SK-N-SH treated with all-trans-retinoic acid at 6 μM for 48 hours (cell line): ENCODE data around the gene SEMA3D.
A peak's percentile ranks its signal among the peaks of the same experiment; 100 is the strongest.

Source experiments
- ATAC-seq: fragments of 200-7000 bp; cut with Tn5 transposase; 3 replicates; pipeline ENCODE4 v1.9.1; 2020; ENCODE audit warnings: mild to moderate bottlenecking, moderate library complexity
- ARNTL ChIP-seq: fragments of 450-650 bp; formaldehyde crosslinking; IDR thresholded peaks from 2 replicates; pipeline ENCODE4 v1.5.0; 2020; ENCODE audit warnings: low read depth, mild to moderate bottlenecking, moderate library complexity, borderline replicate concordance
- BACH2 ChIP-seq: fragments of 250-450 bp; sonication (Bioruptor Pico); IDR thresholded peaks from 2 replicates; pipeline ENCODE4 v1.9.0; 2021; ENCODE audit warnings: mild to moderate bottlenecking, borderline replicate concordance
- CSDC2 ChIP-seq: fragments of 250-450 bp; sonication (Bioruptor Pico); IDR thresholded peaks from 2 replicates; pipeline ENCODE4 v1.5.0; 2020; ENCODE audit warnings: mild to moderate bottlenecking, moderate library complexity
- CSRNP3 ChIP-seq: fragments of 250-450 bp; sonication (Bioruptor Pico); IDR thresholded peaks from 2 replicates; pipeline ENCODE4 v1.5.1; 2021; ENCODE audit warnings: mild to moderate bottlenecking, moderate library complexity
- GLIS3 ChIP-seq: fragments of 250-450 bp; sonication (Bioruptor Pico); IDR thresholded peaks from 2 replicates; pipeline ENCODE4 v1.5.0; 2020; ENCODE audit warnings: mild to moderate bottlenecking, moderate library complexity
- ISL1 ChIP-seq: fragments of 250-450 bp; sonication (Bioruptor Pico); IDR thresholded peaks from 2 replicates; pipeline ENCODE4 v2.1.2; 2022; ENCODE audit warnings: mild to moderate bottlenecking, moderate library complexity
- OSR1 ChIP-seq: fragments of 250-450 bp; sonication (Bioruptor Pico); IDR thresholded peaks from 2 replicates; pipeline ENCODE4 v1.8.0; 2022; ENCODE audit warnings: moderate library complexity, mild to moderate bottlenecking, inconsistent platforms
- POU6F1 ChIP-seq: fragments of 250-450 bp; sonication (Bioruptor Pico); IDR thresholded peaks from 2 replicates; pipeline ENCODE4 v1.8.0; 2021; ENCODE audit warnings: low read depth, mild to moderate bottlenecking, moderate library complexity, borderline replicate concordance
- PPARA ChIP-seq: fragments of 250-450 bp; sonication (Bioruptor Pico); IDR thresholded peaks from 2 replicates; pipeline ENCODE4 v1.5.0; 2020; ENCODE audit warnings: mild to moderate bottlenecking, borderline replicate concordance
- RARB ChIP-seq: fragments of 250-450 bp; sonication (Bioruptor Pico); IDR thresholded peaks from 2 replicates; pipeline ENCODE4 v1.8.0; 2021; ENCODE audit warnings: mild to moderate bottlenecking, moderate library complexity
- SNAI2 ChIP-seq: fragments of 250-450 bp; sonication (Bioruptor Pico); IDR thresholded peaks from 2 replicates; pipeline ENCODE4 v1.5.0; 2020; ENCODE audit warnings: mild to moderate bottlenecking, moderate library complexity
- TCF4 ChIP-seq: fragments of 250-450 bp; sonication (Bioruptor Pico); IDR thresholded peaks from 2 replicates; pipeline ENCODE4 v1.8.0; 2021; ENCODE audit warnings: mild to moderate bottlenecking, moderate library complexity, borderline replicate concordance
- TOX ChIP-seq: fragments of 250-450 bp; sonication (Bioruptor Pico); IDR thresholded peaks from 2 replicates; pipeline ENCODE4 v1.8.0; 2021; ENCODE audit warnings: mild to moderate bottlenecking, moderate library complexity, borderline replicate concordance
- TSHZ2 ChIP-seq: fragments of 250-450 bp; sonication (Bioruptor Pico); IDR thresholded peaks from 2 replicates; pipeline ENCODE4 v1.5.0; 2020; ENCODE audit warnings: mild to moderate bottlenecking, moderate library complexity
- ZC3H10 ChIP-seq: fragments of 250-450 bp; sonication (Bioruptor Pico); IDR thresholded peaks from 2 replicates; pipeline ENCODE4 v1.5.1; 2021; ENCODE audit warnings: mild to moderate bottlenecking, moderate library complexity
- ZFP3 ChIP-seq: fragments of 250-450 bp; sonication (Bioruptor Pico); IDR thresholded peaks from 2 replicates; pipeline ENCODE4 v1.5.0; 2020; ENCODE audit warnings: mild to moderate bottlenecking, moderate library complexity
- ZFP30 ChIP-seq: fragments of 450-650 bp; formaldehyde crosslinking; IDR thresholded peaks from 2 replicates; pipeline ENCODE4 v1.5.0; 2022; ENCODE audit warnings: mild to moderate bottlenecking, moderate library complexity
- ZNF565 ChIP-seq: fragments of 450-650 bp; formaldehyde crosslinking; conservative IDR thresholded peaks from 2 replicates; pipeline ENCODE4 v1.5.0; 2020; ENCODE audit warnings: low read depth, mild to moderate bottlenecking, moderate library complexity
- ZNF70 ChIP-seq: fragments of 450-650 bp; formaldehyde crosslinking; IDR thresholded peaks from 2 replicates; pipeline ENCODE4 v1.5.0; 2020; ENCODE audit warnings: mild to moderate bottlenecking, moderate library complexity

SEMA3D gene

GRCh38 chr7:85011127-85011526 lies 175.7 kb downstream of the SEMA3D start (continued):
- no peak for TF ChIP-seq POU6F1 (CRISPR knock-in tag)
- no peak for TF ChIP-seq TCF4 (CRISPR knock-in tag)
- no peak for TF ChIP-seq ZNF565 (CRISPR knock-in tag)
- TF ChIP-seq ZFP3 (CRISPR knock-in tag), result no peak

DNA sequence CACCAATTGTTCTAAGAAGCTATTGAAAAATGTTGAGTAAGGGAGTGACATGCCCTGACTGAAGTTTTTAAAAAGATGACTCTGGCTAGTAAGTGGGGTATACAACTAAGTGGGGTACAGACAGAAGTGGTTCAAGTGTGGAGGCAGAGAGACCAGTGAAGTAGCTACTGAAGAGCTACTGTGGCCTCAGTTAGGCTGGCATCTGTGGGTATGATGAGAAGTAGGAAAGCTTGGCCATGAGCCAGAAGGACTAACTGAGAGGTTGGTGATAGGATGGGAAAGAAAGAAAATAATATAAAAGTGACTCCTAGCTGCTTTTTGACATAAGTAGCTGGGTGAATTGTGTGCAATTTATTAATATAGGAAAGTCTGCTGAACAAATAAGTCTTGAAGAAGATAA lies 176.6 kb downstream of the SEMA3D start:
- ATAC-seq, result no peak
- TF ChIP-seq ZNF565 (CRISPR knock-in tag) (no peak), TOX (CRISPR knock-in tag) (no peak), ZC3H10 (no peak), CSDC2 (CRISPR knock-in tag) (no peak)

- TF ChIP-seq OSR1 (CRISPR knock-in tag) (no peak), TCF4 (CRISPR knock-in tag) (no peak), ZNF70 (CRISPR knock-in tag) (no peak), ARNTL (CRISPR knock-in tag) (no peak), POU6F1 (CRISPR knock-in tag) (no peak), ZFP30 (CRISPR knock-in tag) (no peak), TSHZ2 (CRISPR knock-in tag) (no peak)
- ATAC-seq, result no peak
These were observed 180.1 kb downstream of the SEMA3D start for GRCh38 chr7:85006754-85007153.

DNA sequence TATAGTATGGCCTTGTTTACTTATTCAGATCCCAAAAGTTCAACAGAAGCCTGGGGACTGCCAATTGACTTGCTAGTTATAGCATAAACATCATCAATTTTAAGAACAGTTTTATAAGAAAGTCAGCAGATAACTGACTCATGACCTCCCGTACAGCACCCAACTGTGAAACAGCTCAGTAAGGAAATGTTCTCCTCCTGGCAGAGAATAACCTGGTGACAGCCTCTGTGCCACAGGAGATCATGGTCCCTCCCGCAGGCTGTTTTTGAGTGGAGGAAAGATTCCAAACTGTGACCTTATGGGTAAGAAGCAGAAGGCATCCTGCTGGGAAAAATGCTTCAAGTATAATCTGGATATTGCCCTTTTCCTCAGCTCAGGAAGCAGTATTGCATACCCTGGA lies 182.5 kb downstream of the SEMA3D start:
- no peak for ATAC-seq
- no peak for TF ChIP-seq OSR1 (CRISPR knock-in tag)
- no peak for TF ChIP-seq RARB (CRISPR knock-in tag)
- no peak for TF ChIP-seq POU6F1 (CRISPR knock-in tag)
- TF ChIP-seq ARNTL (CRISPR knock-in tag), result no peak
- no peak for TF ChIP-seq TOX (CRISPR knock-in tag)
- no peak for TF ChIP-seq SNAI2
- no peak for TF ChIP-seq ZNF70 (CRISPR knock-in tag)
- TF ChIP-seq, all 23 proteins: peak for 0

GRCh38 chr7:85001495-85002345 lies 185.1 kb downstream of the SEMA3D start:
- TF ChIP-seq RARB (CRISPR knock-in tag) (no peak), ZC3H10 (no peak), OSR1 (CRISPR knock-in tag) (no peak), PPARA (CRISPR knock-in tag) (no peak), GLIS3 (CRISPR knock-in tag) (no peak), ZNF70 (CRISPR knock-in tag) (no peak), ISL1 (CRISPR knock-in tag) (no peak), TCF4 (CRISPR knock-in tag) (no peak), ZFP3 (CRISPR knock-in tag) (no peak), CSRNP3 (CRISPR knock-in tag) (no peak), TSHZ2 (CRISPR knock-in tag) (no peak), BACH2 (CRISPR knock-in tag) (no peak)
- TF ChIP-seq, all 23 proteins: peak for 0
- peak; percentile 34; the same call in 2 of the 3 replicates for ATAC-seq
